HCT116 (cell line): ENCODE results near the gene JSRP1. TPM values are rescaled to one million over a fixed set of nuclear protein-coding genes. Genes with fewer than 3 reads are reported as not detected.

Source experiments
- ATAC-seq: fragments of 200-7000 bp; cut with Tn5 transposase; 2 replicates; pipeline ENCODE4 v1.9.1; 2020; ENCODE audit warnings: mild to moderate bottlenecking, moderate library complexity
- BruUV-seq: library from RNA; stranded (reverse); fragments of 400-500 nt; replicated peaks from 2 replicates; lab custom pipeline; 2021; lab: Mats Ljungman, UMichigan
- CTCF ChIA-PET: fragments of 300-600 bp; sonication (Branson Sonifier 250); formaldehyde crosslinking; loops from one replicate; lab custom pipeline; 2021; ENCODE audit warnings: antibody characterized with exemption; lab: Charles Lee
- POLR2A ChIA-PET: fragments of 300-600, 350-600 bp; sonication (Branson Sonifier 250); formaldehyde crosslinking; loops from one replicate; lab custom pipeline; 2021; ENCODE audit warnings: antibody characterized with exemption; lab: Charles Lee
- RAD21 ChIA-PET, 2 experiments: fragments of 300-600 bp; sonication (Branson Sonifier 250); formaldehyde crosslinking; loops; one replicate each; lab custom pipeline; 2023; ENCODE audit warnings: low total read pairs in 2 of 2; ENCODE audit not compliant: uncharacterized antibody in 2 of 2, unreplicated experiment in 2 of 2, low non-redundant PET in 1 of 2; lab: Charles Lee
- DNase-seq: peaks from one replicate; pipeline ENCODE4 v3.0.0-alpha.2; 2010; ENCODE audit warnings: low read depth, low spot score
- H2AFZ ChIP-seq: fragments of 200-600 bp; shearing (Covaris generic), sonication (generic); 2 replicates; pipeline ENCODE4 v1.6.1; 2017; ENCODE audit warnings: low read depth, mixed run types, mixed read lengths, antibody characterized with exemption, low read length; ENCODE audit not compliant: poor library complexity, severe bottlenecking
- H3K27ac ChIP-seq: 2 replicates; pipeline ENCODE4 v1.5.1; 2012; ENCODE audit warnings: low read depth, low read length
- H3K27me3 ChIP-seq: fragments of 200-600 bp; sonication (generic); 2 replicates; pipeline ENCODE4 v1.6.1; 2016; ENCODE audit warnings: mixed run types, low read length, mixed read lengths; ENCODE audit not compliant: insufficient read depth
- H3K36me3 ChIP-seq, 2 experiments: fragments of 200-500 bp in 1 of 2; fragments of 200-600 bp in 1 of 2; sonication (Bioruptor generic) in 1 of 2; sonication (generic) in 1 of 2; 2 replicates each; pipeline versions ENCODE4 v1.5.1 to v1.6.1; 2014 to 2016; ENCODE audit warnings: low read length in 2 of 2, inconsistent platforms in 1 of 2, mixed read lengths in 1 of 2, mixed run types in 1 of 2; ENCODE audit not compliant: insufficient read depth in 2 of 2, control insufficient read depth in 1 of 2
- H3K4me1 ChIP-seq, 2 experiments: fragments of 200-600 bp in 1 of 2; sonication (generic) in 1 of 2; 2 replicates each; pipeline versions ENCODE4 v1.5.1 to v1.6.1; 2012 to 2017; ENCODE audit warnings: low read length in 2 of 2, inconsistent platforms in 1 of 2, mild to moderate bottlenecking in 1 of 2, mixed read lengths in 1 of 2, mixed run types in 1 of 2, moderate library complexity in 1 of 2; ENCODE audit not compliant: insufficient read depth in 2 of 2, control insufficient read depth in 1 of 2
- H3K4me2 ChIP-seq: fragments of 200-600 bp; sonication (generic); 2 replicates; pipeline ENCODE4 v1.6.1; 2017; ENCODE audit warnings: mixed run types, low read length, mixed read lengths
- H3K4me3 ChIP-seq, 2 experiments: fragments of 200-600 bp in 1 of 2; sonication (generic) in 1 of 2; replicated peaks in 1 of 2; 2 replicates each; pipeline ENCODE4 v1.5.1; 2011 to 2016; ENCODE audit warnings: low read length in 2 of 2, control low read depth in 1 of 2, low read depth in 1 of 2, mild to moderate bottlenecking in 1 of 2, mixed read lengths in 1 of 2, mixed run types in 1 of 2
- H3K79me2 ChIP-seq: fragments of 200-600 bp; sonication (generic); 2 replicates; pipeline ENCODE4 v1.6.1; 2017; ENCODE audit warnings: mild to moderate bottlenecking, mixed run types, low read length, moderate library complexity, mixed read lengths; ENCODE audit not compliant: insufficient read depth
- H3K9ac ChIP-seq: fragments of 200-600 bp; sonication (generic); 2 replicates; pipeline ENCODE4 v1.6.1; 2016; ENCODE audit warnings: low read length, mixed read lengths
- H3K9me2 ChIP-seq: fragments of 200-600 bp; sonication (generic), shearing (Covaris generic); 2 replicates; pipeline ENCODE4 v1.6.1; 2017; ENCODE audit warnings: mixed run types, mild to moderate bottlenecking, moderate library complexity; ENCODE audit not compliant: insufficient read depth
- H3K9me3 ChIP-seq, 2 experiments: fragments of 200-500 bp in 1 of 2; fragments of 200-600 bp in 1 of 2; sonication (Bioruptor generic) in 1 of 2; sonication (generic) in 1 of 2; 2 replicates each; pipeline ENCODE4 v1.6.1; 2014 to 2017; ENCODE audit warnings: low read length in 2 of 2, mixed read lengths in 2 of 2, inconsistent platforms in 1 of 2, low read depth in 1 of 2, mild to moderate bottlenecking in 1 of 2, mixed run types in 1 of 2, moderate library complexity in 1 of 2; ENCODE audit not compliant: control insufficient read depth in 1 of 2, insufficient read depth in 1 of 2
- H4K20me1 ChIP-seq: fragments of 200-600 bp; sonication (generic), shearing (Covaris generic); 2 replicates; pipeline ENCODE4 v1.6.1; 2017; ENCODE audit warnings: mixed run types, mild to moderate bottlenecking, moderate library complexity; ENCODE audit not compliant: insufficient read depth
- ATF3 ChIP-seq: IDR thresholded peaks from 2 replicates; pipeline ENCODE4 v1.6.1; 2012
- CBX3 ChIP-seq: IDR thresholded peaks from 2 replicates; pipeline ENCODE4 v1.6.1; 2012; ENCODE audit warnings: low read depth
- CEBPB ChIP-seq: IDR thresholded peaks from 2 replicates; pipeline ENCODE4 v1.6.1; 2012; ENCODE audit warnings: low read depth
- CTCF ChIP-seq, 3 experiments: fragments of 200-600 bp in 1 of 3; sonication (generic) in 1 of 3; IDR thresholded peaks in 2 of 3; conservative IDR thresholded peaks in 1 of 3; 2 replicates each; pipeline ENCODE4 v1.5.1; 2012 to 2017; ENCODE audit warnings: low read depth in 2 of 3, low read length in 2 of 3, antibody characterized with exemption in 1 of 3, borderline replicate concordance in 1 of 3, control low read depth in 1 of 3, mild to moderate bottlenecking in 1 of 3, mixed read lengths in 1 of 3, mixed run types in 1 of 3, moderate library complexity in 1 of 3; ENCODE audit not compliant: insufficient read depth in 1 of 3
- EGR1 ChIP-seq: IDR thresholded peaks from 2 replicates; pipeline ENCODE4 v1.6.1; 2012; ENCODE audit warnings: low read depth
- ELF1 ChIP-seq: IDR thresholded peaks from 2 replicates; pipeline ENCODE4 v1.6.1; 2012; ENCODE audit warnings: low read depth, borderline replicate concordance
- EZH2 ChIP-seq: fragments of 200-600 bp; sonication (generic); IDR thresholded peaks from 2 replicates; pipeline ENCODE4 v1.6.1; 2017; ENCODE audit warnings: antibody characterized with exemption, mixed run types
- FOSL1 ChIP-seq: IDR thresholded peaks from 2 replicates; pipeline ENCODE4 v1.6.1; 2012; ENCODE audit warnings: low read depth
- JUND ChIP-seq: IDR thresholded peaks from 2 replicates; pipeline ENCODE4 v1.6.1; 2012
- POLR2A ChIP-seq: IDR thresholded peaks from 2 replicates; pipeline ENCODE4 v1.7.0; 2011; ENCODE audit warnings: borderline replicate concordance; ENCODE audit not compliant: insufficient read depth, insufficient read length; ENCODE audit errors: extremely low read depth
- POLR2AphosphoS5 ChIP-seq: IDR thresholded peaks from 2 replicates; pipeline ENCODE4 v1.6.1; 2011; ENCODE audit warnings: mild to moderate bottlenecking, low read depth, low read length, moderate library complexity
- REST ChIP-seq: IDR thresholded peaks from 2 replicates; pipeline ENCODE4 v1.6.1; 2012; ENCODE audit warnings: low read depth
- SIN3A ChIP-seq: IDR thresholded peaks from 2 replicates; pipeline ENCODE4 v1.6.1; 2012; ENCODE audit warnings: low read depth
- SP1 ChIP-seq: IDR thresholded peaks from 2 replicates; pipeline ENCODE4 v1.6.1; 2012; ENCODE audit warnings: low read depth
- ZBTB33 ChIP-seq: IDR thresholded peaks from 2 replicates; pipeline ENCODE4 v1.6.1; 2011; ENCODE audit warnings: mild to moderate bottlenecking, low read length, moderate library complexity; ENCODE audit not compliant: insufficient replicate concordance; ENCODE audit errors: extremely low read depth
- ZFX ChIP-seq: fragments of 450-650 bp; IDR thresholded peaks from 2 replicates; pipeline ENCODE4 v1.6.1; 2017
- intact Hi-C: fragments of 100-400 bp; cut with micrococcal nuclease; formaldehyde crosslinking; loops from 2 replicates; pipeline ENCODE4 v1.10.0; 2022
- total RNA-seq: library from RNA; stranded (reverse); gene quantifications from one replicate; pipeline ENCODE4 v1.2.1, GENCODE V29; 2021; ENCODE audit not compliant: unreplicated experiment

JSRP1 gene
- total RNA-seq, 1 experiment from 2014 or later: 0.30 TPM

GRCh38 chr19:2216361-2217225 lies 39.6 kb downstream of the JSRP1 start:
- Histone ChIP-seq H3K27me3 (no peaks in the 10 kb centered on the region), H3K9me3 (no peaks in the 10 kb centered on the region), H3K4me3 (no peak overlapping the region), H3K4me1 (no peaks in the 10 kb centered on the region), H3K9me2 (no peaks in the 10 kb centered on the region), H3K27ac (no peak overlapping the region), H3K79me2 (peaks cover 4% of the 10 kb centered on the region; the same call in 1 of the 2 replicates), H3K4me2 (no peak overlapping the region), H2AFZ (no peak overlapping the region), H3K36me3 (peaks cover 38 to 51% of the 10 kb centered on the region in 2 experiments; a peak in 3 of 4 replicates), H4K20me1 (no peaks in the 10 kb centered on the region), H3K9ac (no peak overlapping the region)
- CTCF ChIA-PET: no interaction called here
- TF ChIP-seq EZH2 (no peak), CTCF (IDR thresholded peaks at IDR 0.05 in 2 of 3, conservative IDR thresholded peaks at IDR 0.05 in 1 of 3; ENCODE audit: borderline replicate concordance in 1 of 3, insufficient read depth in 1 of 3, low read depth in 2 of 3, low read length in 2 of 3) (no peak), CEBPB (no peak), REST (no peak), ZFX (no peak), SP1 (no peak), FOSL1 (no peak), POLR2A (no peak), POLR2AphosphoS5 (no peak), ATF3 (no peak), SIN3A (no peak), ZBTB33 (no peak), EGR1 (no peak), ELF1 (no peak), CBX3 (no peak), JUND (no peak)
- intact Hi-C loops: no loop called here
- DNase-seq: no peak
- no peak for ATAC-seq
- RAD21 ChIA-PET: no interaction called here
- POLR2A ChIA-PET: no interaction called here
- no TSS peak for BruUV-seq
